Tibial nerve (tissue), 4 donors: Measurements from ENCODE around the gene MINDY2.
"Not testable (repeated sequence)": the region's sequence is repeated elsewhere in the genome, so short reads cannot be mapped to it uniquely, and the experiment has no call there.

Experiments
- CTCF ChIP-seq, 5 experiments: fragments of 200-600 bp in 3 of 5; fragments of 450-650 bp in 2 of 5; sonication (generic) in 3 of 5; IDR thresholded peaks; one replicate each; pipeline ENCODE4 v1.5.1; 2016 to 2019; ENCODE audit warnings: antibody characterized with exemption in 5 of 5, mild to moderate bottlenecking in 3 of 5, moderate library complexity in 2 of 5
- EP300 ChIP-seq, 2 donors: sonication (generic); formaldehyde crosslinking; IDR thresholded peaks; one replicate each; pipeline ENCODE4 v1.6.1; 2017; ENCODE audit warnings: antibody characterized with exemption in 2 of 2, mild to moderate bottlenecking in 1 of 2

- not testable (repeated sequence) for TF ChIP-seq CTCF, EP300 (IDR thresholded peaks at IDR 0.05)
Measured at GRCh38 chr15:58883926-58884325, 112.8 kb downstream of the MINDY2 start.
